Measurements from ENCODE around the gene SAFB. TPM values are rescaled to one million over a fixed set of nuclear protein-coding genes. Genes with fewer than 3 reads are reported as not detected.

SAFB gene
- total RNA-seq, 2 donors from 2014 or later = 130 to 153 TPM

DNA sequence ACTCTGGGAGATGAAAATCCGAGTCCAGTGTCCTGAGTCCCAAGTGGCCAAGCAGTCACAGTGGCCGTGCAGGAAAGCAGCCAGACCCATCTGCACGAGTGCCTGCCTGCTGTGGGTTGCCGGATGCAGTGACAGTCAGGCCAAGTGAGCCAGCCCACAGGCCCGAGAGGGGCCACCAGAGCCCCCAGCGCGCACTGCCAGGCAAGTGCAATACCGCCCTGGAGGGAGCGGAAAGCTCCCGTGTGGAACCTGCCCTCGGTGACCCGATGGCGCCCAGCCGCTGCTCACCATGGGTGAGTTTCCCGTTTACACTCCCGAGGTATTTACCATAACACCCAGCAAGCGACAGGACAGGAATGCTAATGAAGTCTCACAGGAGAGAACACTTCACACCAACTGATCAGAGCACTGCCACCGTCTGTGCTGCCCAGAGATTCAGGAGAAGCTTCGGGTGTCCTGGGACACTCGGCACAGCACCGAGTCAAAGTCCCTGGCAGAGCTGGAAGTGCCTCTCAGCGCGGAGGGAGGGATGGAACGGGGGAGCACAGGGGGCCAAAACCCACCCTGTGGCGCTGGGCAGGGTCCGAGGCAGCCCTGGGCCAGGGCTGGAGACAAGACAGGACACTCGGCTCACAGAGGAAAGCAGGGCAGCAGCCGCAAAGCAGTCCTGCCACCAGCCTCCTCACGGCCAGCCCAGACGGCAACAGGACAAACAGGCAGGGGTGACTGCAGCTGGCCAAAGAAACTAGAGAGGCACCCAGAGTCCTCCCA is 33.8 kb upstream of the SAFB start:
- no peaks in the 10 kb centered on the region for H3K9me3 ChIP-seq (ENCODE audit: control insufficient read depth, low read length)
- 80 to 83% methylated on average over 11 to 30 of the region's 30 CpGs for WGBS, 2 experiments (ENCODE audit: insufficient coverage in 1 of 2, insufficient read length in 1 of 2)
- H3K9ac ChIP-seq (ENCODE audit: extremely low read depth, low read length, poor library complexity, severe bottlenecking) = no peak overlapping the region
- Mint-ChIP-seq H3K36me3 (ENCODE audit: low read depth) (peaks cover 60% of the 10 kb centered on the region), H3K9me3 (no peaks in the 10 kb centered on the region), H3K27me3 (ENCODE audit: insufficient read depth) (no peaks in the 10 kb centered on the region), H3K27ac (peak overlapping the region; percentile 67), H3K4me1 (peaks cover 26% of the 10 kb centered on the region), H3K4me3 (no peak overlapping the region)
- DNase-seq = peak; percentile 75
- peaks cover 61% of the 10 kb centered on the region for H3K36me3 ChIP-seq (ENCODE audit: control insufficient read depth, insufficient read depth, low read length)
- TF ChIP-seq CTCF (conservative IDR thresholded peaks at IDR 0.05) = no peak
- H3K4me3 ChIP-seq (ENCODE audit: low read length) = no peak overlapping the region
- no peaks in the 10 kb centered on the region for H3K27me3 ChIP-seq (ENCODE audit: control insufficient read depth, insufficient read depth, low read length, poor library complexity, severe bottlenecking)
- H3K4me1 ChIP-seq (ENCODE audit: control insufficient read depth, insufficient read depth, low read length) = peaks cover 13% of the 10 kb centered on the region
- H3K27ac ChIP-seq (ENCODE audit: low read depth, low read length) = peak overlapping the region; percentile 57

- no peaks in the 10 kb centered on the region for H3K9me3 Mint-ChIP-seq
- no peak overlapping the region for H3K27ac ChIP-seq (ENCODE audit: low read depth, low read length)
- WGBS, 2 experiments (ENCODE audit: insufficient coverage in 1 of 2, insufficient read length in 1 of 2) = 93 to 97% methylated on average over 6 to 22 of the region's 22 CpGs
- no peak for DNase-seq
- H3K9me3 ChIP-seq (ENCODE audit: control insufficient read depth, low read length) = no peaks in the 10 kb centered on the region
- TF ChIP-seq CTCF (conservative IDR thresholded peaks at IDR 0.05) = no peak
- H3K4me1 Mint-ChIP-seq = peaks cover 26% of the 10 kb centered on the region
- no peaks in the 10 kb centered on the region for H3K27me3 Mint-ChIP-seq (ENCODE audit: insufficient read depth)
- H3K4me3 Mint-ChIP-seq = no peak overlapping the region
- H3K4me1 ChIP-seq (ENCODE audit: control insufficient read depth, insufficient read depth, low read length) = peaks cover 12% of the 10 kb centered on the region
- H3K36me3 ChIP-seq (ENCODE audit: control insufficient read depth, insufficient read depth, low read length) = peaks cover 73% of the 10 kb centered on the region
- H3K27me3 ChIP-seq (ENCODE audit: control insufficient read depth, insufficient read depth, low read length, poor library complexity, severe bottlenecking) = no peaks in the 10 kb centered on the region
- peaks cover 69% of the 10 kb centered on the region for H3K36me3 Mint-ChIP-seq (ENCODE audit: low read depth)
- H3K9ac ChIP-seq (ENCODE audit: extremely low read depth, low read length, poor library complexity, severe bottlenecking) = no peak overlapping the region
- H3K27ac Mint-ChIP-seq = no peak overlapping the region
- H3K4me3 ChIP-seq (ENCODE audit: low read length) = no peak overlapping the region
Observed at GRCh38 chr19:5590151-5590864, 32.6 kb upstream of the SAFB start.

DNA sequence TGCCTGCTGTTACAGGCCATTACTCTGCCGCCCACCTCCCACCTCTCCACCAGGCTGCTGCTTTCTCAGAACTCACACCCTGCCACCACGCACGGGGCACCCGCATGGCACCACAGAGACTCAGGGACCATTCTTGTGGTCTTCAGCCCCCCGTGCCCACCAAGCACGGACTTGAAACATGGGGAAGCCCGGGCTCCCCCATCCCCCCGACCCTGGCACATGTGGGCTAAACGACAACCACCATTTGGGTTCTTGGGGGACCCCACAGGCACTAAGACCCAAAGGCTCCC is 32.1 kb upstream of the SAFB start:
- peaks cover 73% of the 10 kb centered on the region for H3K36me3 Mint-ChIP-seq (ENCODE audit: low read depth)

More for the DNA sequence above, 32.1 kb upstream of the SAFB start:
- no peak overlapping the region for H3K4me3 Mint-ChIP-seq
- H3K27ac ChIP-seq (ENCODE audit: low read depth, low read length) = no peak overlapping the region
- peaks cover 7% of the 10 kb centered on the region for H3K4me1 ChIP-seq (ENCODE audit: control insufficient read depth, insufficient read depth, low read length)
- peaks cover 21% of the 10 kb centered on the region for H3K4me1 Mint-ChIP-seq
- H3K9ac ChIP-seq (ENCODE audit: extremely low read depth, low read length, poor library complexity, severe bottlenecking) = no peak overlapping the region
- no peaks in the 10 kb centered on the region for H3K9me3 Mint-ChIP-seq
- 94 to 100% methylated on average over 3 to 9 of the region's 9 CpGs for WGBS, 2 experiments (ENCODE audit: insufficient coverage in 1 of 2, insufficient read length in 1 of 2)
- H3K27ac Mint-ChIP-seq = no peak overlapping the region
- no peaks in the 10 kb centered on the region for H3K27me3 Mint-ChIP-seq (ENCODE audit: insufficient read depth)
- H3K9me3 ChIP-seq (ENCODE audit: control insufficient read depth, low read length) = no peaks in the 10 kb centered on the region
- H3K27me3 ChIP-seq (ENCODE audit: control insufficient read depth, insufficient read depth, low read length, poor library complexity, severe bottlenecking) = no peaks in the 10 kb centered on the region
- no peak for DNase-seq
- TF ChIP-seq CTCF (conservative IDR thresholded peaks at IDR 0.05) = no peak
- peaks cover 77% of the 10 kb centered on the region for H3K36me3 ChIP-seq (ENCODE audit: control insufficient read depth, insufficient read depth, low read length)
- H3K4me3 ChIP-seq (ENCODE audit: low read length) = no peak overlapping the region
